Transverse colon (tissue), 4 donors: ENCODE data around the gene SLC22A23. TPM values are rescaled to one million over a fixed set of nuclear protein-coding genes. Genes with fewer than 3 reads are reported as not detected.

Experiments used
- DNase-seq: peaks from one replicate; pipeline ENCODE4 v3.0.0-alpha.2; 2019
- H3K27ac ChIP-seq, 4 donors: fragments of 200-600 bp; sonication (generic); 2 replicates each; pipeline ENCODE4 v1.5.1; 2016 to 2018; ENCODE audit warnings: inconsistent platforms in 4 of 4
- H3K27me3 ChIP-seq: fragments of 200-600 bp; sonication (generic); 2 replicates; pipeline ENCODE4 v1.5.1; 2017; ENCODE audit warnings: inconsistent platforms
- H3K36me3 ChIP-seq, 4 donors: fragments of 200-600 bp; sonication (generic); 2 replicates each; pipeline ENCODE4 v1.5.1; 2017 to 2019; ENCODE audit warnings: inconsistent platforms in 4 of 4
- H3K4me1 ChIP-seq, 4 donors: fragments of 200-600 bp; sonication (generic); 2 replicates each; pipeline ENCODE4 v1.5.1; 2017 to 2020; ENCODE audit warnings: inconsistent platforms in 4 of 4
- H3K4me3 ChIP-seq, 4 donors: fragments of 200-600 bp; sonication (generic); 1 replicate in 1 of 4; 2 replicates in 3 of 4; pipeline versions ENCODE4 v1.5.1 to v1.6.1; 2017 to 2019; ENCODE audit warnings: inconsistent platforms in 4 of 4
- H3K9me3 ChIP-seq, 2 donors: fragments of 200-600 bp; sonication (generic); 2 replicates each; pipeline ENCODE4 v1.5.1; 2017 to 2019; ENCODE audit warnings: inconsistent platforms in 2 of 2
- CTCF ChIP-seq, 5 experiments: fragments of 200-600 bp in 3 of 5; fragments of 450-650 bp in 2 of 5; sonication (generic) in 3 of 5; IDR thresholded peaks; 1 replicate in 2 of 5; 2 replicates in 3 of 5; pipeline ENCODE4 v1.5.1; 2016 to 2017; ENCODE audit warnings: antibody characterized with exemption in 5 of 5, inconsistent platforms in 3 of 5, mild to moderate bottlenecking in 2 of 5, moderate library complexity in 1 of 5
- EP300 ChIP-seq: sonication (generic); formaldehyde crosslinking; IDR thresholded peaks from one replicate; pipeline ENCODE4 v1.6.1; 2017; ENCODE audit warnings: antibody characterized with exemption, low read depth
- POLR2A ChIP-seq: fragments of 450-650 bp; IDR thresholded peaks from one replicate; pipeline ENCODE4 v1.6.1; 2016; ENCODE audit warnings: antibody characterized with exemption, mild to moderate bottlenecking, moderate library complexity
- POLR2AphosphoS5 ChIP-seq, 3 donors: sonication (generic); formaldehyde crosslinking; IDR thresholded peaks; one replicate each; pipeline ENCODE4 v1.6.1; 2016; ENCODE audit warnings: antibody characterized with exemption in 3 of 3
- WGBS, 2 donors: methylation state at CpG; one replicate each; pipeline ENCODE4 v1.1.5; 2018; ENCODE audit warnings: low coverage in 1 of 2; 5-methylcytosine and 5-hydroxymethylcytosine counted together
- in situ Hi-C, 4 donors: fragments of 200-750 bp; cut with MboI; loops; one replicate each; pipeline versions ENCODE4 v1.15.0 to v1.15.1; 2017; ENCODE audit warnings: low sequenced_read_pairs in 3 of 4, low pct_ligation_motif_present in 1 of 4, low pct_unique_long_range_greater_than_20kb in 1 of 4
- intact Hi-C: fragments of 100-400 bp; cut with DNase I; formaldehyde crosslinking; loops from one replicate; pipeline ENCODE4 v1.15.1; 2023; ENCODE audit warnings: low total_unique reads
- total RNA-seq, 4 donors: library from RNA; depleted of rRNA; stranded (reverse); fragments of >200 nt; gene quantifications; one replicate each; pipeline ENCODE4 v1.1.0, GENCODE V29; 2016

Gene SLC22A23
- total RNA-seq, 4 donors from 2014 or later = 96.1 to 161 (median 117) TPM

- H3K4me3 ChIP-seq = no peak overlapping the region
- H3K36me3 ChIP-seq = no peaks in the 10 kb centered on the region
- H3K9me3 ChIP-seq = no peaks in the 10 kb centered on the region
- in situ Hi-C loops = no loop called here
- H3K27me3 ChIP-seq = no peaks in the 10 kb centered on the region
- no peak overlapping the region for H3K27ac ChIP-seq
- DNase-seq = no peak
- H3K4me1 ChIP-seq = no peaks in the 10 kb centered on the region
- intact Hi-C loops = no loop called here
- no peak for TF ChIP-seq POLR2A
- TF ChIP-seq POLR2AphosphoS5 (IDR thresholded peaks at IDR 0.05) = no peak
- TF ChIP-seq CTCF (IDR thresholded peaks at IDR 0.05) = no peak
- TF ChIP-seq EP300 = no peak
- WGBS, 2 donors = 81 to 86% methylated on average over 9 to 12 of the region's 12 CpGs
These were observed 33.2 kb upstream of the SLC22A23 start for GRCh38 chr6:3489961-3490624.

DNA sequence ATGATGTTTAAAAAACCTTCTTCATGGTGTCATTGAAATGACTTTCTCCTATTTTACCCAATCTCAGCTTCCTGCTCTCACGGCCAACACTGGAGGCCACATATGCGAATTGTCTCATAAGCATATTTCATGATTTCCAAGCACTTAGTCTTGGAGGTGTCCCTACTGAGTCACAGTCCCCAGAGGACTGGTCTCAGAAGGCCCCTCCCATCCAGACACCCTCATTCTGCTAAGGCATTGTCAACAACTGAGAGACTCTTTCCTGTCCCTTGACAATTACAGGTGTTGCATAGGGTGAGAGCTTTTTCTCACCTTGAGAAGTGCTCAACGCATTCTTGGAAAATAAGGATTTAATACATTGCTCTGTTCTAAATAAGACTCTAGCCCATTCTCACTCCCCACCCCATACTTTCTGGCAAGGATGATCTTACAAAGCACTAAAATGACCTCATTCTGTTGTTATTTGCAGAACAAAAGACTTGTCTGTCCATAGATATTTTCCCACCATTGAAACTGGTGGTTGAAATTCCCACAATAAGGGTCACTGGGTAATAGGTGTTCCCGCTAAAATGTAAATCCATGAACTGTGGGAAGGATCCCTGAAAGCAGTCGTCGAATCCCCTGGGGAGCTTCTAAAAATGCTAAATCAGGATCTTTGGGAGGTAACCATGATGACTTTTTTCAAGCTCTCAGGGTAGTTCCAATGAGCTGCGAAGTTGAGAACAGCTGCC is 32.3 kb upstream of the SLC22A23 start:
- Histone ChIP-seq H3K9me3 (no peaks in the 10 kb centered on the region), H3K27ac (no peak overlapping the region), H3K36me3 (no peaks in the 10 kb centered on the region), H3K4me1 (no peaks in the 10 kb centered on the region), H3K27me3 (no peaks in the 10 kb centered on the region), H3K4me3 (no peak overlapping the region)
- no peak for DNase-seq
- no peak for TF ChIP-seq EP300
- no peak for TF ChIP-seq POLR2A
- no peak for TF ChIP-seq CTCF (IDR thresholded peaks at IDR 0.05)
- no peak for TF ChIP-seq POLR2AphosphoS5 (IDR thresholded peaks at IDR 0.05)
- WGBS, 2 donors = 77 to 85% methylated on average over 4 to 7 of the region's 7 CpGs
- intact Hi-C loops (no loop called here), in situ Hi-C loops (no loop called here)

DNA sequence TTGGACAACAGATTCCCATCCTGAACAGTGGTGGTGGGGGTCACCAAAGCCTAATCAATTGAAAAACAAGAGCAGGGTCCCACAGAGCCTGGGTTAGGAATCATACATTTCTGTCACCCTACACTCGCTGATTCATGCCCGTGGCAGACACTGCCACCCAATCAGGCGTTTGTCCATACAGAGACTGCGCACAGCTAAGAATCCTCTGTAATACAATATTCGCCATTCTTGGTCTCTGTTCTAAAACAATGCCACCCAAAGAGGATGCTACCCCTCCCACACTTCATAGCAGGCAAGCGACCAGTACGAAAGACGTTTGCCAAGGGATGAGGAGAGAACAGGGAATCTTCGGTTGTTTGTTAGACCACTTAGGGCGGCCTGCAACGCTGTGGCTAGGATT is 28.1 kb upstream of the SLC22A23 start:
- Histone ChIP-seq H3K36me3 (no peaks in the 10 kb centered on the region), H3K27me3 (no peaks in the 10 kb centered on the region), H3K4me3 (no peak overlapping the region), H3K4me1 (no peaks in the 10 kb centered on the region), H3K27ac (no peak overlapping the region), H3K9me3 (peaks cover 4% of the 10 kb centered on the region in 2 donors)
- TF ChIP-seq EP300 (no peak), POLR2A (no peak), CTCF (IDR thresholded peaks at IDR 0.05) (no peak), POLR2AphosphoS5 (IDR thresholded peaks at IDR 0.05) (no peak)
- 83 to 87% methylated on average over 4 to 11 of the region's 11 CpGs for WGBS, 2 donors
- intact Hi-C loops (no loop called here), in situ Hi-C loops (no loop called here)
- DNase-seq = no peak

DNA sequence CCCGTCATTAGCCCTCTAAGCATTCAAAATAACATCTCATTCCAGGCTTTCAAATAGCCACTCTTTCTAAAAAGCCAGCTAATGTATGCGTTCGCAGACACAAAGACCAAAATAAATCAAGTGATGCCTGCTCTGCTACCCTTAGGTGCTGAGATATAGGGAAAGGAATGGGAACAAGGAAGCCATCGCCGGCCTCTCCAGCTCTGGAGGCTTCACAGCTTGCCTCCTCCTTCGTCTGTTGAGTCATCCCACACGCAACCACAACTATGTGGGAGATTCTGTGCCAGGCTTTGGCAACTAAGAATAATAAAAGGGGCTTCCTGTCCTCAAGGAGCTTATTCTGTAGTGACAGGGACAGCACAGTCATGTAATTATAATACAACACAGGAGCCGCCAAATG is 27.3 kb upstream of the SLC22A23 start:
- Histone ChIP-seq H3K27ac (no peak overlapping the region), H3K36me3 (no peaks in the 10 kb centered on the region), H3K4me3 (no peak overlapping the region), H3K27me3 (no peaks in the 10 kb centered on the region), H3K9me3 (peaks cover 4 to 6% of the 10 kb centered on the region in 2 donors), H3K4me1 (no peaks in the 10 kb centered on the region)
- intact Hi-C loops = no loop called here
- no peak for DNase-seq
- in situ Hi-C loops = no loop called here
- TF ChIP-seq CTCF (IDR thresholded peaks at IDR 0.05) (no peak), POLR2AphosphoS5 (IDR thresholded peaks at IDR 0.05) (no peak), POLR2A (no peak), EP300 (no peak)
- WGBS, 2 donors = 88 to 93% methylated on average over 3 to 8 of the region's 8 CpGs
